Upper lobe of left lung (tissue), 4 donors: ENCODE measurements around the gene ERC1.

ENCODE experiments used
- CTCF ChIP-seq, 6 experiments: fragments of 450-650 bp in 4 of 6; fragments of 200-600 bp in 2 of 6; sonication (generic) in 2 of 6; IDR thresholded peaks; one replicate each; pipeline ENCODE4 v1.5.1; 2016 to 2019; ENCODE audit warnings: antibody characterized with exemption in 6 of 6
- POLR2A ChIP-seq, 4 donors: fragments of 450-650 bp; IDR thresholded peaks; one replicate each; pipeline ENCODE4 v1.5.1; 2016 to 2017; ENCODE audit warnings: antibody characterized with exemption in 4 of 4, mild to moderate bottlenecking in 2 of 4
- POLR2AphosphoS5 ChIP-seq, 2 donors: sonication (generic); formaldehyde crosslinking; IDR thresholded peaks; one replicate each; pipeline ENCODE4 v1.5.1; 2017; ENCODE audit warnings: antibody characterized with exemption in 2 of 2

GRCh38 chr12:1195513-1195912 is 204.5 kb downstream of the ERC1 start:
- TF ChIP-seq POLR2AphosphoS5 (IDR thresholded peaks at IDR 0.05) (no peak), POLR2A (IDR thresholded peaks at IDR 0.05) (no peak), CTCF (IDR thresholded peaks at IDR 0.05) (no peak)
